ENCODE results near the gene LYPD6B.
"Not testable (repeated sequence)": the region's sequence is repeated elsewhere in the genome, so short reads cannot be mapped to it uniquely, and the experiment has no call there.

Gene LYPD6B

GRCh38 chr2:149223472-149224095 lies 185.1 kb downstream of the LYPD6B start:
- H3K27me3 ChIP-seq (ENCODE audit: low read depth, low read length): no peaks in the 10 kb centered on the region
- H3K36me3 ChIP-seq (ENCODE audit: control insufficient read depth in 1 of 2, insufficient read depth in 2 of 2, low read length in 2 of 2): no peaks in the 10 kb centered on the region
- H3K9me3 ChIP-seq (ENCODE audit: control insufficient read depth in 1 of 2, low read length in 2 of 2): no peaks in the 10 kb centered on the region
- no peaks in the 10 kb centered on the region for H3K4me1 ChIP-seq (ENCODE audit: control insufficient read depth in 1 of 2, insufficient read depth in 2 of 2, low read length in 2 of 2)
- H3K4me3 ChIP-seq (ENCODE audit: low read depth in 1 of 2, low read length in 2 of 2): no peak overlapping the region
- H3K27ac ChIP-seq (ENCODE audit: low read length): no peak overlapping the region

GRCh38 chr2:149224543-149224942 lies 186.0 kb downstream of the LYPD6B start:
- H3K27me3 ChIP-seq (ENCODE audit: low read depth, low read length): no peaks in the 10 kb centered on the region
- no peaks in the 10 kb centered on the region for H3K9me3 ChIP-seq (ENCODE audit: control insufficient read depth in 1 of 2, low read length in 2 of 2)
- no peak overlapping the region for H3K4me3 ChIP-seq (ENCODE audit: low read depth in 1 of 2, low read length in 2 of 2)
- H3K27ac ChIP-seq (ENCODE audit: low read length): no peak overlapping the region
- no peaks in the 10 kb centered on the region for H3K36me3 ChIP-seq (ENCODE audit: control insufficient read depth in 1 of 2, insufficient read depth in 2 of 2, low read length in 2 of 2)
- no peaks in the 10 kb centered on the region for H3K4me1 ChIP-seq (ENCODE audit: control insufficient read depth in 1 of 2, insufficient read depth in 2 of 2, low read length in 2 of 2)

- H3K4me1 ChIP-seq (ENCODE audit: control insufficient read depth in 1 of 2, insufficient read depth in 2 of 2, low read length in 2 of 2): no peaks in the 10 kb centered on the region
Observed at GRCh38 chr2:149225446-149225845, 186.9 kb downstream of the LYPD6B start.

GRCh38 chr2:149226790-149227189 lies 188.3 kb downstream of the LYPD6B start:
- H3K36me3 ChIP-seq (ENCODE audit: control insufficient read depth in 1 of 2, insufficient read depth in 2 of 2, low read length in 2 of 2): no peaks in the 10 kb centered on the region

More at GRCh38 chr2:149225446-149225845, 186.9 kb downstream of the LYPD6B start:
- H3K36me3 ChIP-seq (ENCODE audit: control insufficient read depth in 1 of 2, insufficient read depth in 2 of 2, low read length in 2 of 2): no peaks in the 10 kb centered on the region
- no peak overlapping the region for H3K27ac ChIP-seq (ENCODE audit: low read length)
- no peak overlapping the region for H3K4me3 ChIP-seq (ENCODE audit: low read depth in 1 of 2, low read length in 2 of 2)
- no peaks in the 10 kb centered on the region for H3K9me3 ChIP-seq (ENCODE audit: control insufficient read depth in 1 of 2, low read length in 2 of 2)
- H3K27me3 ChIP-seq (ENCODE audit: low read depth, low read length): no peaks in the 10 kb centered on the region

GRCh38 chr2:149235816-149236375 lies 197.4 kb downstream of the LYPD6B start:
- H3K27ac ChIP-seq (ENCODE audit: low read length): no peak overlapping the region
- no peaks in the 10 kb centered on the region for H3K9me3 ChIP-seq (ENCODE audit: control insufficient read depth in 1 of 2, low read length in 2 of 2)
- H3K4me3 ChIP-seq (ENCODE audit: low read depth in 1 of 2, low read length in 2 of 2): no peak overlapping the region
- H3K36me3 ChIP-seq (ENCODE audit: control insufficient read depth in 1 of 2, insufficient read depth in 2 of 2, low read length in 2 of 2): no peaks in the 10 kb centered on the region
- no peaks in the 10 kb centered on the region for H3K27me3 ChIP-seq (ENCODE audit: low read depth, low read length)
- H3K4me1 ChIP-seq (ENCODE audit: control insufficient read depth in 1 of 2, insufficient read depth in 2 of 2, low read length in 2 of 2): no peaks in the 10 kb centered on the region

More at GRCh38 chr2:149226790-149227189, 188.3 kb downstream of the LYPD6B start:
- no peak overlapping the region for H3K27ac ChIP-seq (ENCODE audit: low read length)
- no peaks in the 10 kb centered on the region for H3K4me1 ChIP-seq (ENCODE audit: control insufficient read depth in 1 of 2, insufficient read depth in 2 of 2, low read length in 2 of 2)
- no peaks in the 10 kb centered on the region for H3K27me3 ChIP-seq (ENCODE audit: low read depth, low read length)
- no peaks in the 10 kb centered on the region for H3K9me3 ChIP-seq (ENCODE audit: control insufficient read depth in 1 of 2, low read length in 2 of 2)
- no peak overlapping the region for H3K4me3 ChIP-seq (ENCODE audit: low read depth in 1 of 2, low read length in 2 of 2)

- no peaks in the 10 kb centered on the region for H3K27me3 ChIP-seq (ENCODE audit: low read depth, low read length)
- no peaks in the 10 kb centered on the region for H3K36me3 ChIP-seq (ENCODE audit: control insufficient read depth in 1 of 2, insufficient read depth in 2 of 2, low read length in 2 of 2)
- no peaks in the 10 kb centered on the region for H3K4me1 ChIP-seq (ENCODE audit: control insufficient read depth in 1 of 2, insufficient read depth in 2 of 2, low read length in 2 of 2)
- H3K9me3 ChIP-seq (ENCODE audit: control insufficient read depth in 1 of 2, low read length in 2 of 2): no peaks in the 10 kb centered on the region
- H3K4me3 ChIP-seq (ENCODE audit: low read depth in 1 of 2, low read length in 2 of 2): no peak overlapping the region
- no peak overlapping the region for H3K27ac ChIP-seq (ENCODE audit: low read length)
Observed at GRCh38 chr2:149236410-149236809, 197.9 kb downstream of the LYPD6B start.

GRCh38 chr2:149246186-149246585 lies 207.7 kb downstream of the LYPD6B start:
- H3K27me3 ChIP-seq (ENCODE audit: low read depth, low read length): no peaks in the 10 kb centered on the region
- H3K9me3 ChIP-seq (ENCODE audit: control insufficient read depth in 1 of 2, low read length in 2 of 2): no peaks in the 10 kb centered on the region

GRCh38 chr2:149251436-149251835 lies 212.9 kb downstream of the LYPD6B start:
- H3K27me3 ChIP-seq (ENCODE audit: low read depth, low read length); H3K36me3 ChIP-seq (ENCODE audit: control insufficient read depth in 1 of 2, insufficient read depth in 2 of 2, low read length in 2 of 2); H3K9me3 ChIP-seq (ENCODE audit: control insufficient read depth in 1 of 2, low read length in 2 of 2); H3K4me3 ChIP-seq (ENCODE audit: low read depth in 1 of 2, low read length in 2 of 2); H3K27ac ChIP-seq (ENCODE audit: low read length); H3K4me1 ChIP-seq (ENCODE audit: control insufficient read depth in 1 of 2, insufficient read depth in 2 of 2, low read length in 2 of 2): not testable (repeated sequence)

More at GRCh38 chr2:149246186-149246585, 207.7 kb downstream of the LYPD6B start:
- Histone ChIP-seq H3K4me3 (ENCODE audit: low read depth in 1 of 2, low read length in 2 of 2) (no peak overlapping the region), H3K4me1 (ENCODE audit: control insufficient read depth in 1 of 2, insufficient read depth in 2 of 2, low read length in 2 of 2) (no peaks in the 10 kb centered on the region), H3K36me3 (ENCODE audit: control insufficient read depth in 1 of 2, insufficient read depth in 2 of 2, low read length in 2 of 2) (no peaks in the 10 kb centered on the region), H3K27ac (ENCODE audit: low read length) (no peak overlapping the region)

- H3K27ac ChIP-seq (ENCODE audit: low read length); H3K4me3 ChIP-seq (ENCODE audit: low read depth in 1 of 2, low read length in 2 of 2); H3K9me3 ChIP-seq (ENCODE audit: control insufficient read depth in 1 of 2, low read length in 2 of 2); H3K36me3 ChIP-seq (ENCODE audit: control insufficient read depth in 1 of 2, insufficient read depth in 2 of 2, low read length in 2 of 2); H3K4me1 ChIP-seq (ENCODE audit: control insufficient read depth in 1 of 2, insufficient read depth in 2 of 2, low read length in 2 of 2); H3K27me3 ChIP-seq (ENCODE audit: low read depth, low read length): not testable (repeated sequence)
Observed at GRCh38 chr2:149256877-149257276, 218.4 kb downstream of the LYPD6B start.

- H3K27ac ChIP-seq (ENCODE audit: low read length): no peak overlapping the region
- no peaks in the 10 kb centered on the region for H3K9me3 ChIP-seq (ENCODE audit: control insufficient read depth in 1 of 2, low read length in 2 of 2)
- H3K4me1 ChIP-seq (ENCODE audit: control insufficient read depth in 1 of 2, insufficient read depth in 2 of 2, low read length in 2 of 2): no peaks in the 10 kb centered on the region
- H3K4me3 ChIP-seq (ENCODE audit: low read depth in 1 of 2, low read length in 2 of 2): no peak overlapping the region
- H3K27me3 ChIP-seq (ENCODE audit: low read depth, low read length): no peaks in the 10 kb centered on the region
- H3K36me3 ChIP-seq (ENCODE audit: control insufficient read depth in 1 of 2, insufficient read depth in 2 of 2, low read length in 2 of 2): no peaks in the 10 kb centered on the region
Observed at GRCh38 chr2:149258531-149258930, 220.0 kb downstream of the LYPD6B start.

- no peaks in the 10 kb centered on the region for H3K27me3 ChIP-seq (ENCODE audit: low read depth, low read length)
- no peaks in the 10 kb centered on the region for H3K9me3 ChIP-seq (ENCODE audit: control insufficient read depth in 1 of 2, low read length in 2 of 2)
- H3K4me3 ChIP-seq (ENCODE audit: low read depth in 1 of 2, low read length in 2 of 2): no peak overlapping the region
- no peak overlapping the region for H3K27ac ChIP-seq (ENCODE audit: low read length)
- H3K36me3 ChIP-seq (ENCODE audit: control insufficient read depth in 1 of 2, insufficient read depth in 2 of 2, low read length in 2 of 2): no peaks in the 10 kb centered on the region
- no peaks in the 10 kb centered on the region for H3K4me1 ChIP-seq (ENCODE audit: control insufficient read depth in 1 of 2, insufficient read depth in 2 of 2, low read length in 2 of 2)
Observed at GRCh38 chr2:149259136-149259535, 220.6 kb downstream of the LYPD6B start.

GRCh38 chr2:149261692-149262091 lies 223.2 kb downstream of the LYPD6B start:
- Histone ChIP-seq H3K4me1 (ENCODE audit: control insufficient read depth in 1 of 2, insufficient read depth in 2 of 2, low read length in 2 of 2) (no peaks in the 10 kb centered on the region), H3K27ac (ENCODE audit: low read length) (no peak overlapping the region), H3K9me3 (ENCODE audit: control insufficient read depth in 1 of 2, low read length in 2 of 2) (no peaks in the 10 kb centered on the region), H3K27me3 (ENCODE audit: low read depth, low read length) (no peaks in the 10 kb centered on the region), H3K36me3 (ENCODE audit: control insufficient read depth in 1 of 2, insufficient read depth in 2 of 2, low read length in 2 of 2) (no peaks in the 10 kb centered on the region), H3K4me3 (ENCODE audit: low read depth in 1 of 2, low read length in 2 of 2) (no peak overlapping the region)
